ENCODE results near the gene OBSCN.

OBSCN gene

GRCh38 chr1:228424685-228425660, 217.1 kb downstream of the OBSCN start:
- DNase-seq (ENCODE audit: low read depth) = no peak

GRCh38 chr1:228426518-228427175, 218.8 kb downstream of the OBSCN start:
- no peak for DNase-seq (ENCODE audit: low read depth)

DNA sequence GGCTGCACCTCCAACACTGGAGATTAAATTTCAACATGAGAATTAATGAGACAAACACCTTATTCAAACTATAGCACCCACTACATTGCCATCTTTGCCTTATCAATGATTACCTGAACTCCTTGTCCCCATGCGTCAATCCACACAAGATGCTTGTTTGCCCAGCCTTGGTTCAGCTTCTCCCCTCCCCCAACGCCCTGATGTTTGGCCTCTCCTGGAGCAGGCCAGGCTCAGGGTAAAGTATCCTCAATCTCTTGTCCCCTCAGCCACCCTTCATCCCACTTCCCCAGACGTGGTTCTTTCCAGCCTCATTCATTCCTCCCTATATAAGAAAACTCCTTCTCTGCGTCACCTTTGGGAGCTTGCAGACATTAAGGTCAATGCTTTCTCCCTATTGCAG, 220.6 kb downstream of the OBSCN start:
- DNase-seq (ENCODE audit: low read depth) = no peak
